HG03159 (cell line): ENCODE results near the gene RASA3.
"Not testable (repeated sequence)": the region's sequence is repeated elsewhere in the genome, so short reads cannot be mapped to it uniquely, and the experiment has no call there.

Source experiments
- ATAC-seq: cut with Tn5 transposase; IDR thresholded peaks from one replicate; pipeline ENCODE4 v1.9.1; 2021; ENCODE audit warnings: mild to moderate bottlenecking, moderate library complexity; ENCODE audit not compliant: unreplicated experiment

The RASA3 gene

DNA sequence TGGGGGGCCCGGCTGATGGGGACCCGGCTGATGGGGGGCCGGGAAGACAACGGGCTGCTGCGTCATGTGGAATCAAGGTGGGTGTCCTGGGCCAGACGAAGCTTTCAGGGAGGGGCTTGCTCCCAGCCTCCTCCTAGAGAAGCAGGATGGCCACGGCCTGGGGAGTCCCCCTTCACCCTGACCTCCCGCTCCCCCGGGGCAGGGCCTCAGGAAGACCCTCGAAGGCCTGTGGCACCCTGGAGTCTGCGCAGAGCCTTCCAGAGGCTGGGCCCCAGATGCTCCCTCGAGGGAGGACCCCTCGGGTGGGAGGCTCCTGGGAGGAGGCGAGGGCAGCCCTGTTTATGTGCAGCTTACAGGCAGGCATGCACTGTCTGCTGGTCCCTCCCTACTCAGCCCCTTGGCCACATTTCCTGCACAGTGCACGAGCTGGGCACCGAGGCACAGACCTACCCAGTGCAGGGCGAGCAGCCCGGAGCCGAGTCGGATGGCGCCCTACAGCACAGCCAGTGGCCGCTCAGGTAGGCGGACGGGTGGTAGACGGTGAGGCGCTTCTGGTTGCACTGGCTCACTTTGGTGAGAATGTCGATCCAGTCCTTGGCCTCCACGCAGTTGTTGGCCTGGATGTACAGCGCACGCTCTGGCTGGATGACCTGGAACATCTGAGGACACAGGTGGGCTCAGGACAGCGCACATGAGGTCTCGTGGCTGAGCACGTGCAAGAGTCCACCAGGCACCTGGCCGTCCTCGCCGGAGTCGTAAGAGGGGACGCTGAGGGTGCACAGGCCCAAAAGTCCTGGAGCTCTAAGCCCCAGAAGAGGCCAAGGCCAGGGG lies 136.1 kb downstream of the RASA3 start:
- no peak for ATAC-seq

DNA sequence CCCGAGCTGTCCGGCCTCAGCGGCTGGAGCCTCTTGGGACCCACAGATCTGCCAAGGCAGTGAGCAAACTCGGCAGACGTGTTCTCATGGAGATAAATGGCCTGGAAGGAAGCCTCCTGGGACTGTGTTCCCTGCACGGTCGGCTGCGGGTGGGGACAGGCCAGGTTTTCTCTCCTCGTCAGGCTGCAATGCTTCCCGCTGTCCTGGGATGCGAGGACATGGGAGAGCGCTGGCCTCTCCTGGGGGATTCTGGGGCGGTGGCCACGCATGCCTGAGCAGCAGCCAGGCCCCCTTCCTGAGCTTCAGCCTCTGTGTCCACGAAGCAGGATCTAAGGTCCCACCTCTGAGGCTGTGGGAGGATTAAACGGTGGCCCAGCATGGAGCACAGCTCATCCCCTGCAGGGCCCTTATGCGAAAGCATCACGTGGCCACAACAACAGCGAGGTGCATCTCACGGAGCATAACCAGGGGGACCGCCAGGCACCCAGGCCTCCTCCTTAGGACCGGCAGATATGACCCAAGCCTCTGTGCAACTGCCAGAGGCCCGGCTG lies 137.3 kb downstream of the RASA3 start:
- no peak for ATAC-seq

DNA sequence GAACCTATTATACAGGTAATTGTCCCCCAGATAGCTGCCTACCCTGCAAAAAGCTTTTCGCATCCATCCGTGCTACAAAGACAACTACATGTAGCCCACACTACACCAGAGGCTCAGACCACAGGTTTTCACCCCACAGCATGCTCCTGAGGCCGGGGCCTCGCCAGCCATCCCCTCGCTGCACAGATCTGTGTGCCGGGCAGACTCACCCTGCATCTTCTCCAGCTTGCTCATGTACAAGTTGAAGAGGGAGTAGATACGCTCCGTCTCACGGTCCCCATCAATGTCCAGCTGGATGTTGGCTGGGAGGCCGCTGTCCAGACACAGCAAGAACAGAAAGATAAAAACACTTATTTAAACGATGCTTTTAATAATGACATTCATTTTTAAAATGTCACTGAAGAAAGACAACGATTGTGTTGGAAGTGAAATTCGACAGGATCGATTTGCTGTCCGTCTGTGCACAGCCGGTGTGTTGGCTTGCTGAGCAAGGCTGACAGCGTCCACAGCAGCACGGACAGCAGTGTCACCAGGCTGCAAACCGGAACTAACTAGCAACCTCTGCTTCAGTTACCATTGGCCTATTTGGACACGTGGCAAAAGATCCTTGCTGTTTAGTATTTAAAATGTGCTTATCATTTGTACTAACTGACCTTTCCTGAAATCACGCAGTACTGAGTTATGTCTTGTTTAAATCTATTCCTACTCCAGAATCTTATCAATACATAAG lies 140.0 kb downstream of the RASA3 start:
- no peak for ATAC-seq

DNA sequence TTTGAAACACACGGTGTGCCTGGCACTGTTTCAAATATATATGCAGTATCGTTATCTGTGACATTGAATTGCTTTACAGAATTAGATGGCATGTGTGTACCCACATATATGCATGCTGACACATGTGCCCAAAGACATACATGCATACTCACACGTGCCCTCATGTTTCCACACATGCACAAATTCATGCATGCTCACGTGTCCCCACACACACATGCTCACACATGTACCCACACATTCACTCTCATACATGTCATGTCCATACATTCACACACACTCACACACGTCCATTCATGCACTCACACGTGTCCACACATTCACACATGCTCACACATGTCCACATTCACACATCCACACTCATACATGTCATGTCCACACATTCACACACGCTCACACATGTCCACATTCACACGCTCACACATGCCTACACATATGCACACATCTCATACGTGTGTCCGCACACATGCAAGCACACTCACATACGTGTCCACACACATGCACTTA lies 140.7 kb downstream of the RASA3 start:
- no peak for ATAC-seq

DNA sequence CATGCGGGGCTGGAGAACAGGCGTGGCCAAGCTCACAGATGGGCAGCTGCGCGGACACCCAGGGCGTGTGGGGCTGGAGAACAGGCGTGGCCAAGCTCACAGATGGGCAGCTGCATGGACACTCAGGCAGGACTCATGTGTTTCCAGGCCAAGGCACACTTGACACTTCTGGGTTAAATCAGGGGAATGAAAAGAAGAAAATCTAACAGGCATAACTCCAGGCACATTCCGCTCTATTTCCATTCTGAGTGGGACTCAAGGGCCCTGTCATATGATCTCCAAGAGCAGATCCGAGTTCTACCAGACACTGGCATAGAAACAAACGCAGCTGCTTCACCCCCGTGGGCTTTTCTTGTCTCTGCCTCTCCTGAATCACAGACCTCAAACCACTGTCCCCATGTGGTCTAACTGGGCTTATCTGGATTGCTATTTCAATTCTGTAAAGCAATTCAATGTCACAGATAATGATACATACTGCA lies 141.2 kb downstream of the RASA3 start:
- no peak for ATAC-seq

DNA sequence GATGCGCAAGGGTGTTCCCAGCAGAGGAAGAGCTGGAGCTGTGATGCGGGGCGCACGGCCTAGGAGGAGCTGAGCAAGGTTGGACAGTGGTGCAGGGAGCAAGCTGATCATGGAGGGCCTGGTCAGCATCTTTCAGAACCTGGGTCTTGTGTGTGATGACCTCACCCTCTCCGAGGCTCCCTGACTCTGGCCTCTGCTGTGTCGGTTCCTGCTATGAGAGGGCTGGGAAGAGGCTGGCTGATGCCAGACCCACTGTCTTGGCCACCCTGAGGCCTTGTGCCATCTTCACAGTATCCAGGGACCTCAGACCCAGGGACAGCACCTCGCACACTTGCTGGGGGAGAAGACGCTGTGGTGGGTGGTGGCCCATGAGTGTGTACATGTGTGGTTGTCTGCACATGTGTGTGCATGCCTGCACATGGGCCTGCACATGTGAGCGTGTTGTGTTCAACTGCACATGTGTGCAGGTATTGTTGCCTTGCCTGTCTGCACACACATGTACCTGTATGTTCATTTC lies 142.0 kb downstream of the RASA3 start:
- no peak for ATAC-seq

DNA sequence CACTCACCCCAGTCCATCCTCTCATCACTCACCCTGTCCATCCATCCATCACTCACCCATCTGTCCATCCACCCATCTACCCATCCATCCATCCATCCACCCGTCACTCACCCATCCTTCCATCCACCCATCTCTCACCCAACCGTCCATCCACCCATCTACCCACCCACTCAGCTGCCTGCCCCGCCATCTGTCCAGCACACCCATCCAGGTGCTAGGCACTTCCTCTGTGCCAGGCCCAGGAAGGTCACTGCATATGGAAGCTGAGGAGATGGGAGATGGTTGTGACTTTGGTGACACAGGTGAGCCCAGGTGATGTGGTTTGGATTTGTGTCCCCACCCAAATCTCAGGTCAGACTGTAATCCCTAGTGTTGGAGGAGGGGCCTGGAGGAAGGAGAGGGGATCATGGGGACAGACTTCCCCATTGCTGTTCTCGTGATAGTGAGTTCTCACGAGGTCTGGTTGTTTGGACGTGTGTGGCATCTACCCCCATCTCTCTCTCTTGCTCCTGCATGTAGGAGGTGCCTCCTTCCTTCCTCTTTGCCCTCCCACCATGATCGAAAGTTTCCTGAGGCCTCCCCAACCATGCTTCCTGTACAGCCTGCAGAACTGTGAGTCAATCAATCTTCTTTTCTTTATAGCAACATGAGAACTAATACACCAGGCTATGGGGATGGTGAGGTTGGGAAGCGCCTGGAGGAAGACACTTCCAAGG lies 142.7 kb downstream of the RASA3 start:
- ATAC-seq, result no peak

DNA sequence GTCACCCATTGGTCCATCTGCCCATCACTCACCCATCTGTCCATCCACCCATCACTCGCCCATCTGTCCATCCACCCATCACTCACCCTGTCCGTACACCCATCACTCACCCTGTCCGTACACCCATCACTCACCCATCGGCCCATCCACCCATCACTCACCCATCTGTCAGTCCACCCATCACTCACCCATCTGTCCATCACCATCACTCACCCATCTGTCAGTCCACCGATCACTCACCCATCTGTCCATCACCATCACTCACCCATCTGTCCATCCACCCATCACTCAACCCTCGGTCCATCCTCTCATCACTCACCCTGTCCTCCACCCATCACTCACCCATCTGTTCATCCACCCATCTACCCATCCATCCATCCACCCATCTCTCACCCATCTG lies 143.6 kb downstream of the RASA3 start:
- not testable (repeated sequence) for ATAC-seq

DNA sequence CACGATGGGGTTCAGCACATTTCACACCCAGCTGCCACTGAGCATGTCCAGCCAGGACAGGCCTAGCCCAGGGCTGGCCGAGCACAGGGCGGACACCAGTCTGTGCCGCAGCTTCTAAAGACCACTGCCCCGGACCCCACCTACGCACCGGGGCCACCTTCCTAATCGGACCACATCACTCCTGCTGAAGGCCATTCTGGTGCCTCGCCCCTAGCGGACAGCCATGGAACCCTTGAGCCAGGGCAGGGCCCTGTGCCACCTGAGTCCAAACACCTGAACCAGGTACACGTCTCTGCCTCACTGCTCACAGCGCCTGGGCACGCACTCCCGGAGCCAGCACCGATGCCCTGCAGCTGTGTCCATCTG lies 150.1 kb downstream of the RASA3 start:
- no peak for ATAC-seq

DNA sequence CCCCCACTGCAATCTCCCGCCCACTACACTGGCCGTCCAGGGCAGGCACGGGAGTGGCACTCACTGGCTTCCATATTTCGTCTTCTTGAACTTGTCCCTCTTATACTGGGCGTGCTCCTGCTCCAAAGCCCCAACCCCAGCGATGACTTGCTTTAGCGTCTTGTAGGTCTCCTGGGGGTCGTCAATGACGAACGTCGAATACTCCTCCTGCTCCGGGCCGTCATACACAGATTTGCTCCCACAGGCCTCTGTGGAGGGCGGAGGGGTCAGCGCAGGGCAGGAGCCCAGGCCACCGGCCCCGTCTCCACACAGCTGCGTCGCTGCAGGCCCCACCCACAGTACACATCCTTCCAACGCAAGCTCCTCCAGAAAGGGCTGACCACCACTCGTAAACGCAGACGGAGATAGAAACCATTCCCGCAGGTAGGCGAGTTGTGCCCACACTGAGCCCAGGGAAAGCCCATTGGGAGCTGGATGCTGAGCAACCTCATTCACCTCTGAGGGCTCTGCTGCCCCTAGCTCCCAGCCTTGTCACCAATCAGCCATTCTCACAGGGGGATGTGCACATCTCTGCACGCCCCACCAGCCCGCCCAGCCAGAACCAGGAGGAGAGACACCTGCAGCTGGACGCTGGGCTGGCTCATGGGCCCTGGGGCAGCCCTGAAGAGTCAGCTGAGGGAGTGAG lies 150.7 kb downstream of the RASA3 start:
- no peak for ATAC-seq

DNA sequence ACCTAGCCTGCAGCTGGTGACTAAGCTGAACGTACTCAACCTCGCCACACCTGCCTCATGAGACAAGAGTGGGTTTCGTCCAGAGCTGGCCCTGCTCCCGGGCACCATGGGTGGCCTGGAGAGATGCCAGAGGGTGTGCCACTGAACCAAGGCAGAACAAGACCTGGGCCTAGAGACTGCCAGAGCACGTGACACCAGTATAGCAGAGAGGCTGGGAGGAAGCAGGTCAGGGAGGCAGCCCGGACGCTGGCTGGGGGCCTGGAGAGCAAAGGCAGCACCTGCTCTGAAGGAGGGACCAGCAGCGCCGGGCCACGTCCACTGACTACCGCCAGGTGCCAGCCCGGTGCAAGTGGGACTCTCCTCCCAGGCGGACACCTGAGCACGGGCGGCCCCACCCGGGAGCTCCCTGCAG lies 151.2 kb downstream of the RASA3 start:
- no peak for ATAC-seq

DNA sequence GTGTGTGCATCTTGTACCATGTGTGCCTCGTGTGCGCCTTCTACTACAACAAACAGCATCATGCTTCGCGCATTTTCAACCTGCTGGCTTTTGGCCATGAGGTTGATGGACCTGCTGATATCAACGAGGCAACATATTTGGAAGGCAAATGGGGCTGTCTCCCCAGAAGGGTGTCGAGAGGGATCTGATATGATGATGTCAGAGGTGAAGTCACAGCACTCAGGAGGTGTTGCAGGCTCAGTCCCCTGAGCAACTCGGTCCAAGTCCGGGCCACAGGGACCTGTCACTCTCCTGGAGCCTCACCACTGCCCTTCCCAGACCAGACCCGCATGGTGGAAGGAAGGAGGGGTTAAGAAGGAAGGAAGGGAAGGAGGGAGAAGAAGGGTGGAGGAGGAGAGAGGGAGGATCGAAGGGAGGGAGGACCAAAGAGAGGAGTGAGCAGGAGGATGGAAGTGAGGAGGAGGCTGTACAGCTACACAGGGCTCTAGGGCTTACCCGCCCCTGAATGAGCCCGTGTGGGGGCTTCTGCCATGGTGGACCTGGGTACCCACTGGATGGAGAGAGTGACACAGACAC lies 151.8 kb downstream of the RASA3 start:
- no peak for ATAC-seq

DNA sequence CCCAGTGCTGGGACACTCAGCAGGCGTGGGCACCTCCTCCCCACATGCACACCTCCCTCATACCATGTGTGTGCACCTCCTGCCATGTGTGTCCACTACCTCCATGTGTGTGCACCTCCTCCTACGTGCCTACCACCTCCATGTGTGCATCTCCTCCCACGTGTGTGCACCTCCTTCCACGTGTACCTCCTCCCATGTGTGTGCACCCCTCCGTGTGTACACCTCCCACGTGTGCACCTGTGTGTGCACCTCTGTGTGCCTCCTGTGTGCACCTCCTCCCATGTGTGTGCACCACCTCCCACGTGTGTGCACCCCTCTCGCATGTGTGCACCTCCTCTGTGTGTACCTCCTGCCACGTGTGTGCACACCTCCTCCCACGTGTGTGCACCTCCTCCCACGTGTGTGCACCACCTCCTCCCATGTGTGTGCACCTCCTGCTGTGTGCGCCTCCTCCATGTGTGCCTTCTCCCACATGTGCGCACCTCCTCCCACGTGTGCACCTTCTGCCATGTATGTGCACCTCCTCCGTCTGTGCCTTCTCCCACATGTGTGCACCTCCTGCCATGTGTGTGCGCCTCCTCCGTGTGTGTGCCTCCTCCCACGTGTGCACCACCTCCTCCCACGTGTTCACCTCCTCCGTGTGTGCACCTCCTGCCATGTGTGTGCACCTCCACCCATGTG lies 152.5 kb downstream of the RASA3 start:
- no peak for ATAC-seq

DNA sequence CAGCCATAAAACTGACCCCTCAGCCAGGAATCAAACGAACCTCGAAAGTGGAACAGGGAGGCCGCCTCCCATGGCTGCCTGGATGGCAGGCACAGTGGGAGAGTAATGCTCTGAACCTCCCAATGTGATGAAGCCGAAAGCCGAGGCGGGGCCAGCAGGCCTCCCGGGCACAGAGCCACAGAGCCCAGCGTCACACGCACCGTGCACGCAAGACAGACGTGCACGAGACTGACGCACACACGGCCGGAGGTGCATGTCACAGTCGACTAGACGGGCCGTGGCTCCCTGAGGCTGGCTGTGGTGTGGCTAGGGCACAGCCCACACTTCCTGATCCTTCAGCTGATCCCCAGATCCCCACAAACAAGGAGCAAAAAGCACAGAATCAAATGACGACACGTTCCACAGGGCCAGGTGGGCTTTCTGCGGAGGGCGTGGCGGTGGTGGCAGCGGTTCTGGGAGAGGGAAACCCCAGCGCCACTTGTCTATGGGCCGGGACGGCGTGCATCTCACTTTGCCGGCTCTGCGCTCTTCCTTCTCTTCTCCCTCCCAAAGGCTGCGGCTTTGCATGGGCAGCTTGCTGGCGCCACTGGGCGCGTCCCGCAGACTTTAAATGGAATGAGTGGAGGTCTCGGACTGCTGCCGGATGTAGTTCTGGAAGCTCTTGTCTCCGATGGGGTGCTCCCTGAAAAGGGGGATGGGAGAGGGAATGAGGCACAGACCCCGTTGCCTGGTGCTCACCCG lies 153.5 kb downstream of the RASA3 start:
- ATAC-seq, result no peak

DNA sequence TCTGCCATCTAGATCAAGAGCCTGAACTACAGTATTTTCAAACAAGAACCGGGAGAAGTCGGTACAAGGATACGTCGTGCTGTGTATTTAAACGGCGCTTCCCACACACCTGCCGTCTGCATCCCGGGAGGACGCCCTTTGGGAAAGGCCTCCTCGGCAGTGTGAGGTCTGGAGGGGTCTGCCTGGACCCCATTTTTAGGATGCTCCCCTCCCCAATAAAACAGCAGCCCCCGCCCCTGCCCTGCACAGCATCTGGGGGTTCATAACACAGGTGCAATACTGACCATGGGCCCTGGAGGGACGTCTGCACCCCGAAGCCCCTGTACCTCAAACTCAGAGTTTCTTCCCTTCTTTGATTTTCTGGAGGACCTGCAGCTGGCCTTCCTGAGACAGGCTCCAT lies 154.4 kb downstream of the RASA3 start:
- no peak for ATAC-seq

DNA sequence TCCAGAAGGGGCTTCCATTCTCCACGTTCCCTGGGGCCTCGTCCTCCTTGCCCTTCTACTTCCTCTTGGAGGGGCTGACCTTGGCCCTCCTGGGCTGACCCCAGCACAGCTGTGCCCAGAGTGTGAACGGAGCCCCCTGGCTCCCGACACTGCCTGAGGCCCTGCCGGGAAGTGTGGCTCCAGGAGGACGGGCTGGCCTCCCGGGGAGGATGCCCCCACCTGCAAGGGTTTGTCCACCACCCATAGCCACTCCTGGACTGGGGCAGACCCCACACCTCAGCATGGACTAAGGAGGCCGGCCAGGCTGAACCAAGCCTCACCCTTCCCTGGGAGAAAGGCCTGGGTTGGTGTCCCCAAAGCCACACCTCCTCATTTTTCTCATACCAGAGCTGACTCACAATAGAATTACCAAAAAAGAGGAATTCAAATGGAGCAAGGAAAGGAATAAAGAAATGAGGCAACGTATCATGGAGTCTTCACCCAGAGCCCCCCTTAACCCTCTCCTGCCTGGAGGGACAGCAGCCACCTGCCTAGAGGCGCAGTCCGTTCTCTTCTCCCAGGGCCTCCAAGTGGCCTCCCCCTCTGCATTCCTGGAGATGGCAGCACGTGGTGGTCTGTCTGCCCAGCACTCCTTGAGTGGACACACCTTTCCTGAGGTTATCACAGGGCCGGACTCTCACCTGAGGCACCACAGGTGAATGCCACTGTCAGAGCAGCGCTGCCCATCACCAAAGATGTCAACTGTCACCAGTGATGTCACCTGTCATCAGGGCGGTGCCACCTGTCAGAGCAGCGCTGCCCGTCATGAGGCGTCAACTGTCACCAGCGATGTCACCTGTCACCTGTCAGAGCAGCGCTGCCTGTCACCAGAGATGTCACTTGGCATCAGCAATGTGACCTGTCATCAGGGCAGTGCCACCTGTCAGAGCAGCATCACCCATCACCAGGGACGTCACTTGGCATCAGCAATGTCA lies 155.4 kb downstream of the RASA3 start:
- ATAC-seq, result no peak

DNA sequence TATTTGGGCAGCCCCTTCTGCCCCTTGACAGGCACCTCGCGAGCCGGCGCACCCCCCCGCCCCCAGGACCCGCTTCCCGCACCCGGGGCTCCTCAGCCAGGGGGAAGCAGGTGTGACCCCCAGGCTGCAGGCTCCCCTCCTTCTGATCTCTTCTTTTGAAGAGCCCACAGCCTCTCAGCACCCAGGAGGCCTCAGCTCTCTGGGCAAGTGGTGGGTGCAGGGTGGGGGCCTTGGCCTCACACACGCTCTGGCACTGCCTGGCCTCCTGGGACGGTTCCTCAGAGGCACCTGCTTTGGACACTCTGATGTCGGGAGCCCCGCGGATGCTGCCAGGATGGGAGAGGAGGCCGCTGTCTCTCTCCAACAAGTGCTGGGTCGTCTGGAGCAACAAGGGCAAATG lies 157.0 kb downstream of the RASA3 start:
- no peak for ATAC-seq
